Small intestine (tissue), 7 donors: ENCODE results near the gene HOXC5. TPM values are rescaled to one million over a fixed set of nuclear protein-coding genes. Genes with fewer than 3 reads are reported as not detected.

ENCODE experiments used
- DNase-seq, 2 donors: peaks; one replicate each; pipeline versions ENCODE4 v3.0.0 to v3.0.0-alpha.2; 2013
- FAIRE-seq: peaks from 2 replicates; lab custom pipeline; 2012; peaks lifted over from hg19 to GRCh38; lab: Jason Lieb, UNC
- H3K27ac ChIP-seq, 3 donors: one replicate each; pipeline ENCODE4 v1.5.1; 2013; ENCODE audit warnings: low read length in 2 of 3, mild to moderate bottlenecking in 2 of 3, control low read depth in 1 of 3, inconsistent platforms in 1 of 3, low read depth in 1 of 3, moderate library complexity in 1 of 3
- H3K27me3 ChIP-seq, 3 donors: one replicate each; pipeline ENCODE4 v1.6.1; 2013; ENCODE audit warnings: low read length in 3 of 3, inconsistent platforms in 1 of 3; ENCODE audit not compliant: control insufficient read depth in 3 of 3, insufficient read depth in 3 of 3
- H3K36me3 ChIP-seq, 3 donors: one replicate each; pipeline ENCODE4 v1.6.1; 2013; ENCODE audit warnings: low read length in 3 of 3, inconsistent platforms in 1 of 3, low read depth in 1 of 3, mild to moderate bottlenecking in 1 of 3, moderate library complexity in 1 of 3; ENCODE audit not compliant: control insufficient read depth in 3 of 3, insufficient read depth in 2 of 3
- H3K4me1 ChIP-seq, 3 donors: one replicate each; pipeline ENCODE4 v1.6.1; 2013; ENCODE audit warnings: low read length in 2 of 3, inconsistent platforms in 1 of 3, low read depth in 1 of 3, mild to moderate bottlenecking in 1 of 3, moderate library complexity in 1 of 3; ENCODE audit not compliant: control insufficient read depth in 3 of 3, insufficient read depth in 2 of 3
- H3K4me3 ChIP-seq, 3 donors: one replicate each; pipeline ENCODE4 v1.5.1; 2013; ENCODE audit warnings: low read length in 3 of 3, control low read depth in 1 of 3, inconsistent platforms in 1 of 3, low read depth in 1 of 3, mild to moderate bottlenecking in 1 of 3, moderate library complexity in 1 of 3
- H3K9me3 ChIP-seq, 2 donors: one replicate each; pipeline ENCODE4 v1.6.1; 2013; ENCODE audit warnings: low read depth in 1 of 2, low read length in 1 of 2; ENCODE audit not compliant: control insufficient read depth in 2 of 2, insufficient read depth in 1 of 2
- WGBS, 3 donors: extraction: QIAGEN DNeasy Blood & Tissue Kit; methylation state at CpG; one replicate each; pipeline ENCODE4 v1.1.7; 2013; 5-methylcytosine and 5-hydroxymethylcytosine counted together
- polyA plus RNA-seq, 4 donors: library from polyadenylated mRNA; stranded (reverse) in 3 of 4; unstranded in 1 of 4; fragments of 200-250 nt in 3 of 4; fragments of 120-200 nt in 1 of 4; gene quantifications; one replicate each; pipeline versions ENCODE4 v1.2.1 to v1.2.3, GENCODE V29; 2013
- donor health status: healthy with polysubstance abuse.
- donor health status: control.
- donor health status: control.
- donor health status: Bipolar disorder and iron deficiency.
- donor health status: healthy.

HOXC5 gene
- polyA plus RNA-seq, 4 donors: 0.63 to 0.65 TPM; not detected in 2

- H3K27me3 ChIP-seq: peaks cover 6 to 95% (median 44%) of the 10 kb centered on the region in 3 donors
- no peaks in the 10 kb centered on the region for H3K9me3 ChIP-seq
- peaks cover 0 to 40% (median 4%) of the 10 kb centered on the region in 3 donors for H3K4me1 ChIP-seq
- DNase-seq: no peak
- H3K4me3 ChIP-seq: no peak overlapping the region
- peaks cover 0 to 7% (median 0%) of the 10 kb centered on the region in 3 donors for H3K36me3 ChIP-seq
- FAIRE-seq: no peak
- peak overlapping the region; percentile 1 to 66 (median 2) for H3K27ac ChIP-seq
- WGBS, 3 donors: 11 to 34% (median 14%) methylated on average over 7 of the region's 7 CpGs
Observed at GRCh38 chr12:54025499-54026405, 7.1 kb upstream of the HOXC5 start.

GRCh38 chr12:54026640-54027441 is 6.0 kb upstream of the HOXC5 start:
- WGBS, 3 donors: 6 to 26% (median 13%) methylated on average over 22 of the region's 22 CpGs
- Histone ChIP-seq H3K27me3 (peaks cover 10 to 95% (median 43%) of the 10 kb centered on the region in 3 donors), H3K4me1 (peaks cover 0 to 40% (median 4%) of the 10 kb centered on the region in 3 donors), H3K9me3 (no peaks in the 10 kb centered on the region), H3K36me3 (peaks cover 0 to 10% (median 0%) of the 10 kb centered on the region in 3 donors), H3K4me3 (no peak overlapping the region), H3K27ac (peak overlapping the region in 2 of 3 donors; percentile 16 to 68)
- FAIRE-seq: no peak
- DNase-seq: peak in 1 of 2 donors; percentile 67

DNA sequence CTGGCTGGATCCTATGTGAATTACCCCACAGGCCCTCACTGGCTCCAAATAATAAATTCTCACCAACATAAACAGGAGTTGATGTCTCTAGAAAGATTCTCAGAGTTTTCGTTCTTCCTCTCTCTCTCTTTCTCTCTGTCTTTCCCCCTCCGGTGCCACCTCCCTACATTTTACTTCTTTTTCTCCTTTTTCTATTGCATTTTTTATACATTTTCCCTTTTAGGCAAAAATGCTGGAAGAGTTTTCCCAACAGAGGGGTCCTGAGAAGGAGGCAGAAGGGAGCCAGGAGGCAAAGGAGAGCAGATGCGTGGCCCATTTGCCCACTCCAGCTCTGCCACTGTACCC is 5.4 kb upstream of the HOXC5 start:
- DNase-seq (no peak), FAIRE-seq (no peak)
- Histone ChIP-seq H3K4me3 (no peak overlapping the region), H3K36me3 (peaks cover 0 to 10% (median 0%) of the 10 kb centered on the region in 3 donors), H3K9me3 (no peaks in the 10 kb centered on the region), H3K27ac (peak overlapping the region in 2 of 3 donors; percentile 16 to 68), H3K4me1 (peaks cover 0 to 40% (median 4%) of the 10 kb centered on the region in 3 donors), H3K27me3 (peaks cover 10 to 97% (median 47%) of the 10 kb centered on the region in 3 donors)
- 55 to 68% (median 61%) methylated on average over 3 of the region's 3 CpGs for WGBS, 3 donors

DNA sequence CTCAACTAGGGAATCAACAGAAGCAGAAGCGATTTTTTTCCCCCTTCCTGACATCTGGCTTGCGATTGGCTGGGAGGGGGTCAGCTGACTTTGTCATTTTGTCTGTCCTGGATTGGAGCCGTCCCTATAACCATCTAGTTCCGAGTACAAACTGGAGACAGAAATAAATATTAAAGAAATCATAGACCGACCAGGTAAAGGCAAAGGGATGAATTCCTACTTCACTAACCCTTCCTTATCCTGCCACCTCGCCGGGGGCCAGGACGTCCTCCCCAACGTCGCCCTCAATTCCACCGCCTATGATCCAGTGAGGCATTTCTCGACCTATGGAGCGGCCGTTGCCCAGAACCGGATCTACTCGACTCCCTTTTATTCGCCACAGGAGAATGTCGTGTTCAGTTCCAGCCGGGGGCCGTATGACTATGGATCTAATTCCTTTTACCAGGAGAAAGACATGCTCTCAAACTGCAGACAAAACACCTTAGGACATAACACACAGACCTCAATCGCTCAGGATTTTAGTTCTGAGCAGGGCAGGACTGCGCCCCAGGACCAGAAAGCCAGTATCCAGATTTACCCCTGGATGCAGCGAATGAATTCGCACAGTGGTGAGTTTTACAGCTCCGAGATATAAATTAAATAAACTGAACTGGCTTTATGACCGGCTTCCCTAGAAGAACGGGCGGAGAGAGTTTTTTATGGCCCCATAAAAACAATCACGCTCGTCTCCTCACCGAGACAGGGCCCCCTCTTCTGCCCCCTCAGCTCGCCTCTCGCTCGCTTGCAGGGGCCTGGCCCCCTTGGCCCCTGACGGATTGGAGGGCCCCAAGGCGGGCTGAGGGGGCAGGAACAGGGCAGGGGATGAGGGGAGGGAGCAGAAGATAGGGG is 4.3 kb upstream of the HOXC5 start, which contains the start of gene HOXC6:
HOXC6 (plus strand) TSS at position 127 of the 888 bp plus-strand sequence; CDS start at position 209, 82 bp downstream.
- Histone ChIP-seq H3K9me3 (no peaks in the 10 kb centered on the region), H3K27ac (peak within 1 kb of the TSS in 2 of 3 donors; percentile 66 to 83), H3K27me3 (peaks cover 14 to 97% (median 47%) of the 10 kb centered on the region in 3 donors), H3K4me1 (peaks cover 0 to 50% (median 4%) of the 10 kb centered on the region in 3 donors), H3K4me3 (peak within 1 kb of the TSS in 2 of 3 donors; percentile 6 to 46), H3K36me3 (peaks cover 0 to 10% (median 0%) of the 10 kb centered on the region in 3 donors)
- DNase-seq (peak; percentile 38 to 84), FAIRE-seq (no peak)
- WGBS, 3 donors: 2 to 4% (median 4%) methylated on average over 36 of the region's 36 CpGs

- DNase-seq (no peak), FAIRE-seq (no peak)
- WGBS, 3 donors: 32 to 46% (median 32%) methylated on average over 46 to 53 of the region's 53 CpGs
- Histone ChIP-seq H3K4me1 (peaks cover 0 to 59% (median 4%) of the 10 kb centered on the region in 3 donors), H3K36me3 (peaks cover 0 to 14% (median 0%) of the 10 kb centered on the region in 3 donors), H3K27ac (peak overlapping the region in 2 of 3 donors; percentile 21 to 36), H3K9me3 (no peaks in the 10 kb centered on the region), H3K4me3 (peak overlapping the region in 1 of 3 donors; percentile 21), H3K27me3 (peaks cover 16 to 98% (median 40%) of the 10 kb centered on the region in 3 donors)
Observed at GRCh38 chr12:54029529-54030441, 3.1 kb upstream of the HOXC5 start.

DNA sequence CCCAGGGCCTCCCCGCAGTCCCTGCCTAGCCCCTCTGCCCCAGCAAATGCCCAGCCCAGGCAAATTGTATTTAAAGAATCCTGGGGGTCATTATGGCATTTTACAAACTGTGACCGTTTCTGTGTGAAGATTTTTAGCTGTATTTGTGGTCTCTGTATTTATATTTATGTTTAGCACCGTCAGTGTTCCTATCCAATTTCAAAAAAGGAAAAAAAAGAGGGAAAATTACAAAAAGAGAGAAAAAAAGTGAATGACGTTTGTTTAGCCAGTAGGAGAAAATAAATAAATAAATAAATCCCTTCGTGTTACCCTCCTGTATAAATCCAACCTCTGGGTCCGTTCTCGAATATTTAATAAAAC is 2.4 kb upstream of the HOXC5 start:
- FAIRE-seq (no peak), DNase-seq (no peak)
- Histone ChIP-seq H3K4me3 (no peak overlapping the region), H3K36me3 (peaks cover 0 to 17% (median 0%) of the 10 kb centered on the region in 3 donors), H3K27me3 (peaks cover 17 to 98% (median 41%) of the 10 kb centered on the region in 3 donors), H3K9me3 (no peaks in the 10 kb centered on the region), H3K4me1 (peaks cover 0 to 56% (median 4%) of the 10 kb centered on the region in 3 donors), H3K27ac (peak overlapping the region in 1 of 3 donors; percentile 58)
- 48 to 52% (median 50%) methylated on average over 7 of the region's 7 CpGs for WGBS, 3 donors
